Measurements from ENCODE around the gene CTDSPL.

The CTDSPL gene

GRCh38 chr3:37926611-37927010, 64.9 kb downstream of the CTDSPL start:
- Histone ChIP-seq H3K9me3 (ENCODE audit: insufficient read depth, low read length, severe bottlenecking) (no peaks in the 10 kb centered on the region), H3K9ac (ENCODE audit: low read depth, low read length) (no peak overlapping the region), H3K27me3 (ENCODE audit: insufficient read depth, low read length, poor library complexity) (no peaks in the 10 kb centered on the region), H4K20me1 (ENCODE audit: insufficient read depth, low read length) (peaks cover 13% of the 10 kb centered on the region), H3K4me3 (ENCODE audit: low read depth in 1 of 2, low read length in 2 of 2) (no peak overlapping the region), H3K27ac (ENCODE audit: low read length) (no peak overlapping the region), H3K36me3 (ENCODE audit: insufficient read depth, low read length) (no peaks in the 10 kb centered on the region), H3K4me2 (ENCODE audit: insufficient read depth, low read length) (no peak overlapping the region), H3K79me2 (ENCODE audit: insufficient read depth, low read length) (peaks cover 40% of the 10 kb centered on the region; the same call in 1 of the 2 replicates), H3K4me1 (ENCODE audit: insufficient read depth, low read length) (no peaks in the 10 kb centered on the region), H2AFZ (ENCODE audit: low read depth, low read length) (no peak overlapping the region)
- no peak for TF ChIP-seq CTCF (IDR thresholded peaks at IDR 0.05; ENCODE audit: borderline replicate concordance, extremely low read depth, low read length, poor library complexity, severe bottlenecking)
- ATAC-seq (ENCODE audit: insufficient read depth, low read depth): no peak
- DNase-seq: no peak

DNA sequence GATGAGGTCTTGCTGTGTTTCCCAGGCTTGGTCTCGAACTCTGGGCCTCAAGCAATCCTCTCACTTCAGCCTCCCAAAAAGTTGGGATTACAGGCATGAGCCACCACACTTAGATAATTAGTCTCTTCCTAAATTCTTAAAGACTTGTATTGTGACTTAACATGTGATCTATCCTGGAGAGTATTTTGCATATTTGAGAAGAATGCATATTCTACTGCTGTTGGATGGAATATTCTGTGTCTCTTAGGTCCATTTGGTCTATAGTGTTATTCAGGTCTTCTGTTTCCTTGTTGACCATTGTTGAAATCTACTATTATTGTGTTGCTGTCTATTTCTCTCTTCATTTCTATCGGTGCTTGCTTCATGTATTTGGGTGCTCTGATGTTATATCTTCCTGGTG, 68.8 kb downstream of the CTDSPL start:
- Histone ChIP-seq H3K27ac (ENCODE audit: low read length) (no peak overlapping the region), H3K27me3 (ENCODE audit: insufficient read depth, low read length, poor library complexity) (no peaks in the 10 kb centered on the region), H3K36me3 (ENCODE audit: insufficient read depth, low read length) (no peaks in the 10 kb centered on the region), H3K4me1 (ENCODE audit: insufficient read depth, low read length) (no peaks in the 10 kb centered on the region), H2AFZ (ENCODE audit: low read depth, low read length) (no peak overlapping the region), H4K20me1 (ENCODE audit: insufficient read depth, low read length) (peaks cover 18% of the 10 kb centered on the region), H3K9me3 (ENCODE audit: insufficient read depth, low read length, severe bottlenecking) (no peaks in the 10 kb centered on the region), H3K79me2 (ENCODE audit: insufficient read depth, low read length) (peaks cover 50% of the 10 kb centered on the region; the same call in 1 of the 2 replicates), H3K4me3 (ENCODE audit: low read depth in 1 of 2, low read length in 2 of 2) (no peak overlapping the region), H3K9ac (ENCODE audit: low read depth, low read length) (no peak overlapping the region), H3K4me2 (ENCODE audit: insufficient read depth, low read length) (no peak overlapping the region)
- ATAC-seq (ENCODE audit: insufficient read depth, low read depth) (no peak), DNase-seq (no peak)
- no peak for TF ChIP-seq CTCF (IDR thresholded peaks at IDR 0.05; ENCODE audit: borderline replicate concordance, extremely low read depth, low read length, poor library complexity, severe bottlenecking)
- TF ChIP-seq EZH2 (IDR thresholded peaks at IDR 0.05; ENCODE audit: borderline replicate concordance, low read depth, low read length, severe bottlenecking): no peak

DNA sequence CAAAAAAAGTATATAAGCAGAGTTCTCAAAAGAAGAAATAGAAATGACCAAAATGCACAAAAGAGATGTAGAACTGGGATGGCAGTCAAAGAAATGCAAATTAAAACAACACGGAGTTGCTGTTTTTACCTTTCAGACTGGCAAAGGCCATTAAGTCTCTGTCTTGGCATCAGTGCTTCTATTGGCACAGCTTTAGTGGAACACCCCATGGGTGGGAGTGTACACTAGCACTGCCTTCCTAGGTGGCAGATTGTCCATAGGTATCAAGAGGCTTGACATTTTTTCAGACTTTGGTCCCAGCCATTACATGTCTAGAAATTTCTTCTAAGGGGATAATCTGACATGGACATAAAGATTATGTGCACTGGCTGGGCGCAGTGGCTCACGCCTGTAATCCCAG, 70.8 kb downstream of the CTDSPL start:
- TF ChIP-seq EZH2 (IDR thresholded peaks at IDR 0.05; ENCODE audit: borderline replicate concordance, low read depth, low read length, severe bottlenecking): no peak
- TF ChIP-seq CTCF (IDR thresholded peaks at IDR 0.05; ENCODE audit: borderline replicate concordance, extremely low read depth, low read length, poor library complexity, severe bottlenecking): no peak
- no peak for DNase-seq
- no peak for ATAC-seq (ENCODE audit: insufficient read depth, low read depth)
- Histone ChIP-seq H3K79me2 (ENCODE audit: insufficient read depth, low read length) (peaks cover 47% of the 10 kb centered on the region; the same call in 1 of the 2 replicates), H4K20me1 (ENCODE audit: insufficient read depth, low read length) (peaks cover 23% of the 10 kb centered on the region), H3K27ac (ENCODE audit: low read length) (no peak overlapping the region), H3K9me3 (ENCODE audit: insufficient read depth, low read length, severe bottlenecking) (no peaks in the 10 kb centered on the region), H3K9ac (ENCODE audit: low read depth, low read length) (no peak overlapping the region), H3K4me3 (ENCODE audit: low read depth in 1 of 2, low read length in 2 of 2) (no peak overlapping the region), H3K36me3 (ENCODE audit: insufficient read depth, low read length) (no peaks in the 10 kb centered on the region), H3K4me1 (ENCODE audit: insufficient read depth, low read length) (no peaks in the 10 kb centered on the region), H3K27me3 (ENCODE audit: insufficient read depth, low read length, poor library complexity) (no peaks in the 10 kb centered on the region), H2AFZ (ENCODE audit: low read depth, low read length) (no peak overlapping the region), H3K4me2 (ENCODE audit: insufficient read depth, low read length) (no peak overlapping the region)
